Measurements from ENCODE around the gene AHCTF1. TPM values are rescaled to one million over a fixed set of nuclear protein-coding genes. Genes with fewer than 3 reads are reported as not detected.
A peak's percentile ranks its signal among the peaks of the same experiment; 100 is the strongest.

Gene AHCTF1
- total RNA-seq, 1 experiment from 2014 or later, result 44.3 TPM

DNA sequence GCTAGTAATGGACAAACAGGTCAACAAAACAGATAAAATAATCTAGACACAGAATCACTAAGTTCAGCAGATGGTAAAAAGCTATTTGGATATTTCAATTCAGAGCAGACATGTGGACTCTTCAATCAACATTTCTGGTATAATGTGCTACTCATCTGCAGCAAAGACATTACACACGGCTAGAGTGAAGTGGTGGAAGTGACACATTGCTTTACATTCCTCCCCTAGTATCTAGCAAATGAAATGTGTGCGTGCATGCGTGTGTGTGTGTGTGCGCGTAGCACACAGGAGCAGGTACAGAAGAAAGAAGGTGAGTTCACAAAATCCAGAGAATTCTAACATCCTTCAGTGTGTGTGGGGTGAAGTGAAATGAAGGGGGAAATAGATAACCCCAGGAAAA lies 8.3 kb downstream of the AHCTF1 start:
- no CpG with 5 or more reads among the region's 5 CpGs for WGBS (ENCODE audit: extremely low coverage, insufficient read length, low lambda C conversion rate)
- peak overlapping the region in 2 of 3 experiments; percentile 58 to 66; a peak in 4 of 7 replicates for H3K27ac Mint-ChIP-seq

More for the DNA sequence above, 8.3 kb downstream of the AHCTF1 start:
- no peak overlapping the region for H3K4ac ChIP-seq (ENCODE audit: low read depth, low read length)
- no peak for DNase-seq
- peaks cover 3% of the 10 kb centered on the region; the same call in 1 of the 2 replicates for H3K4me1 ChIP-seq (ENCODE audit: insufficient read depth, low read length)
- no peaks in the 10 kb centered on the region for H3K27me3 ChIP-seq (ENCODE audit: insufficient read depth, low read length)
- no peak overlapping the region for H3K23ac ChIP-seq (ENCODE audit: insufficient read length, low read depth, low read length)
- no peak overlapping the region for H3K14ac ChIP-seq (ENCODE audit: insufficient read depth, low read length)
- H2BK120ac ChIP-seq (ENCODE audit: low read depth, low read length, poor library complexity, severe bottlenecking), result no peak overlapping the region
- H2BK20ac ChIP-seq (ENCODE audit: low read depth, low read length, poor library complexity, severe bottlenecking), result no peak overlapping the region
- peaks cover 45% of the 10 kb centered on the region for H3K79me2 ChIP-seq (ENCODE audit: insufficient read depth, low read length)
- Mint-ChIP-seq H3K36me3 (ENCODE audit: insufficient read depth in 1 of 3, low read depth in 3 of 3) (peaks cover 17 to 22% (median 20%) of the 10 kb centered on the region in 3 experiments), H3K4me3 (peak overlapping the region in 1 of 2 experiments; percentile 48; a peak in 1 of 5 replicates), H3K4me1 (peaks cover 24 to 27% of the 10 kb centered on the region in 2 experiments), H3K27me3 (ENCODE audit: low read depth) (no peaks in the 10 kb centered on the region), H3K9me3 (peaks cover 0 to 3% of the 10 kb centered on the region in 2 experiments; a peak in 2 of 5 replicates)
- TF ChIP-seq, protein P1, sequence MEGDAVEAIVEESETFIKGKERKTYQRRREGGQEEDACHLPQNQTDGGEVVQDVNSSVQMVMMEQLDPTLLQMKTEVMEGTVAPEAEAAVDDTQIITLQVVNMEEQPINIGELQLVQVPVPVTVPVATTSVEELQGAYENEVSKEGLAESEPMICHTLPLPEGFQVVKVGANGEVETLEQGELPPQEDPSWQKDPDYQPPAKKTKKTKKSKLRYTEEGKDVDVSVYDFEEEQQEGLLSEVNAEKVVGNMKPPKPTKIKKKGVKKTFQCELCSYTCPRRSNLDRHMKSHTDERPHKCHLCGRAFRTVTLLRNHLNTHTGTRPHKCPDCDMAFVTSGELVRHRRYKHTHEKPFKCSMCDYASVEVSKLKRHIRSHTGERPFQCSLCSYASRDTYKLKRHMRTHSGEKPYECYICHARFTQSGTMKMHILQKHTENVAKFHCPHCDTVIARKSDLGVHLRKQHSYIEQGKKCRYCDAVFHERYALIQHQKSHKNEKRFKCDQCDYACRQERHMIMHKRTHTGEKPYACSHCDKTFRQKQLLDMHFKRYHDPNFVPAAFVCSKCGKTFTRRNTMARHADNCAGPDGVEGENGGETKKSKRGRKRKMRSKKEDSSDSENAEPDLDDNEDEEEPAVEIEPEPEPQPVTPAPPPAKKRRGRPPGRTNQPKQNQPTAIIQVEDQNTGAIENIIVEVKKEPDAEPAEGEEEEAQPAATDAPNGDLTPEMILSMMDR (conservative IDR thresholded peaks at IDR 0.05), result no peak
- no peaks in the 10 kb centered on the region for H3K9me3 ChIP-seq (ENCODE audit: control insufficient read depth, low read depth, low read length)
- no peak overlapping the region for H4K8ac ChIP-seq (replicated peaks; ENCODE audit: insufficient read length, low read depth, low read length)
- H4K20me1 ChIP-seq (ENCODE audit: control insufficient read depth, insufficient read depth, insufficient read length), result no peaks in the 10 kb centered on the region
- no peak overlapping the region for H3K9ac ChIP-seq (ENCODE audit: extremely low read depth, insufficient read length, low read length)
- no peak overlapping the region for H3K27ac ChIP-seq (ENCODE audit: insufficient read length, low read depth, low read length)
- H3K23me2 ChIP-seq (ENCODE audit: insufficient read length, low read depth, low read length, poor library complexity, severe bottlenecking), result no peaks in the 10 kb centered on the region
- H4K5ac ChIP-seq (ENCODE audit: insufficient read length, low read depth, low read length), result no peak overlapping the region
- no peak overlapping the region for H2BK5ac ChIP-seq (ENCODE audit: insufficient read length, low read length)
- no peak overlapping the region for H3T11ph ChIP-seq (ENCODE audit: low read length)
- no peak overlapping the region for H4K91ac ChIP-seq (ENCODE audit: insufficient read length, low read depth, low read length)
- no peak overlapping the region for H3K4me2 ChIP-seq (ENCODE audit: insufficient read depth, insufficient read length, low read length)
- no peak overlapping the region for H2AFZ ChIP-seq (ENCODE audit: low read length)
- no peak overlapping the region for H3K56ac ChIP-seq (ENCODE audit: insufficient read length, low read depth, low read length)
- H3K79me1 ChIP-seq (ENCODE audit: insufficient read depth, low read depth, low read length, poor library complexity, severe bottlenecking), result peaks cover 3% of the 10 kb centered on the region
- H3K18ac ChIP-seq (ENCODE audit: insufficient read length, low read depth, low read length), result no peak overlapping the region
- H2BK15ac ChIP-seq (ENCODE audit: low read depth, low read length), result no peak overlapping the region
- no peak overlapping the region for H2BK12ac ChIP-seq (ENCODE audit: insufficient read length, low read depth, low read length)
- H2AK5ac ChIP-seq (ENCODE audit: insufficient read length, low read length), result no peak overlapping the region

All from H9 (cell line).